Naive thymus-derived CD4-positive, alpha-beta T cell (primary cell): ENCODE measurements around the gene MAP3K2. TPM values are rescaled to one million over a fixed set of nuclear protein-coding genes. Genes with fewer than 3 reads are reported as not detected.

ENCODE experiments used
- ATAC-seq: fragments of 150-1000 bp; cut with Tn5 transposase; 2 replicates; pipeline ENCODE4 v1.10.0; 2021; ENCODE audit warnings: mild to moderate bottlenecking, moderate library complexity
- CTCF ChIA-PET: fragments of 350-600 bp; sonication (Branson Sonifier 250); formaldehyde crosslinking; loops from one replicate; lab custom pipeline; 2021; ENCODE audit warnings: antibody characterized with exemption; lab: Charles Lee
- POLR2A ChIA-PET: fragments of 350-600 bp; sonication (Branson Sonifier 250); formaldehyde crosslinking; loops from one replicate; lab custom pipeline; 2021; ENCODE audit warnings: antibody characterized with exemption, inconsistent platforms; lab: Charles Lee
- DNase-seq, 9 donors: peaks; one replicate each; pipeline versions ENCODE4 v3.0.0 to v3.0.0-alpha.2; 2020 to 2022; ENCODE audit warnings: mixed read lengths in 1 of 9
- H3K27ac ChIP-seq: one replicate; pipeline ENCODE4 v1.7.0; 2013; ENCODE audit warnings: mild to moderate bottlenecking, low read depth, low read length, moderate library complexity
- H3K27me3 ChIP-seq, 2 donors: one replicate each; pipeline ENCODE4 v1.7.0; 2013; ENCODE audit warnings: low read length in 2 of 2, mild to moderate bottlenecking in 2 of 2, moderate library complexity in 2 of 2; ENCODE audit not compliant: control insufficient read depth in 2 of 2, insufficient read depth in 2 of 2
- H3K36me3 ChIP-seq, 3 experiments: 1 replicate in 2 of 3; 2 replicates in 1 of 3; pipeline ENCODE4 v1.7.0; 2013; ENCODE audit warnings: low read length in 3 of 3, mild to moderate bottlenecking in 3 of 3, moderate library complexity in 1 of 3; ENCODE audit not compliant: insufficient read depth in 3 of 3, control insufficient read depth in 2 of 3
- H3K4me1 ChIP-seq, 2 donors: one replicate each; pipeline ENCODE4 v1.7.0; 2013; ENCODE audit warnings: low read length in 2 of 2, mild to moderate bottlenecking in 2 of 2, moderate library complexity in 1 of 2; ENCODE audit not compliant: control insufficient read depth in 2 of 2, insufficient read depth in 2 of 2
- H3K4me3 ChIP-seq: 2 replicates; pipeline ENCODE4 v1.7.0; 2013; ENCODE audit warnings: mild to moderate bottlenecking, low read length
- H3K9me3 ChIP-seq, 3 experiments: 1 replicate in 2 of 3; 2 replicates in 1 of 3; pipeline ENCODE4 v1.7.0; 2013; ENCODE audit warnings: low read length in 3 of 3; ENCODE audit not compliant: control insufficient read depth in 2 of 3
- H3K27ac Mint-ChIP-seq, 9 donors: one replicate each; pipeline ENCODE4 v1.8.0; 2020 to 2022; ENCODE audit warnings: mixed read lengths in 9 of 9, mild to moderate bottlenecking in 8 of 9, moderate library complexity in 5 of 9, inconsistent platforms in 2 of 9
- H3K27me3 Mint-ChIP-seq, 5 donors: one replicate each; pipeline ENCODE4 v1.8.0; 2021 to 2022; ENCODE audit warnings: mixed read lengths in 5 of 5, mild to moderate bottlenecking in 1 of 5
- H3K36me3 Mint-ChIP-seq, 5 donors: one replicate each; pipeline ENCODE4 v1.8.0; 2020 to 2022; ENCODE audit warnings: mixed read lengths in 5 of 5, mild to moderate bottlenecking in 3 of 5, inconsistent platforms in 1 of 5
- H3K4me1 Mint-ChIP-seq, 7 donors: one replicate each; pipeline ENCODE4 v1.8.0; 2020 to 2022; ENCODE audit warnings: mixed read lengths in 7 of 7, mild to moderate bottlenecking in 3 of 7, inconsistent platforms in 1 of 7
- H3K4me3 Mint-ChIP-seq, 10 donors: one replicate each; pipeline ENCODE4 v1.8.0; 2020 to 2022; ENCODE audit warnings: mild to moderate bottlenecking in 10 of 10, mixed read lengths in 10 of 10, moderate library complexity in 6 of 10, inconsistent platforms in 2 of 10
- H3K9me3 Mint-ChIP-seq, 11 donors: one replicate each; pipeline ENCODE4 v1.8.0; 2020 to 2022; ENCODE audit warnings: mixed read lengths in 11 of 11, mild to moderate bottlenecking in 4 of 11, inconsistent platforms in 1 of 11, moderate library complexity in 1 of 11
- intact Hi-C, 2 donors: fragments of 100-400 bp; cut with micrococcal nuclease; formaldehyde crosslinking; loops; one replicate each; pipeline ENCODE4 v1.15.1; 2023
- polyA plus RNA-seq, 2 donors: library from polyadenylated mRNA; unstranded; fragments of 300-500 nt; fragmentation: Illumina TruSeq; gene quantifications; one replicate each; pipeline ENCODE4 v1.2.3, GENCODE V29; 2021
- total RNA-seq, 6 experiments: library from RNA in 5 of 6; stranded (reverse) in 5 of 6; gene quantifications; 1 replicate in 5 of 6; 2 replicates in 1 of 6; pipeline ENCODE4 v1.2.3 and lab custom pipeline; 2021 to 2026

The MAP3K2 gene
- total and polyA plus RNA-seq, 7 experiments from 2014 or later = 41.3 to 111 (median 81.3) TPM

GRCh38 chr2:127407661-127408003 is 19.9 kb upstream of the MAP3K2 start:
- Histone ChIP-seq H3K27ac (no peak overlapping the region), H3K36me3 (no peaks in the 10 kb centered on the region), H3K4me3 (peak overlapping the region; percentile 36), H3K9me3 (no peaks in the 10 kb centered on the region), H3K4me1 (no peaks in the 10 kb centered on the region), H3K27me3 (no peaks in the 10 kb centered on the region)
- ChIA-PET POLR2A (no interaction called here), CTCF (no interaction called here)
- Mint-ChIP-seq H3K36me3 (peaks cover 0 to 6% (median 0%) of the 10 kb centered on the region in 5 donors), H3K4me1 (peaks cover 4 to 26% (median 12%) of the 10 kb centered on the region in 7 donors), H3K27ac (peak overlapping the region in 6 of 9 donors; percentile 8 to 68 (median 40)), H3K4me3 (peak overlapping the region; percentile 61 to 87 (median 74)), H3K27me3 (peaks cover 0 to 9% (median 2%) of the 10 kb centered on the region in 5 donors), H3K9me3 (no peaks in the 10 kb centered on the region)
- ATAC-seq (peak; percentile 55), DNase-seq (no peak)
- intact Hi-C loops = loop anchor here (1.0 kb wide), 2 partner anchors 9 to 19 kb away; no protein-coding TSS in a partner anchor

- DNase-seq (no peak), ATAC-seq (no peak)
- Histone ChIP-seq H3K4me1 (no peaks in the 10 kb centered on the region), H3K4me3 (no peak overlapping the region), H3K36me3 (no peaks in the 10 kb centered on the region), H3K27ac (no peak overlapping the region), H3K9me3 (no peaks in the 10 kb centered on the region), H3K27me3 (no peaks in the 10 kb centered on the region)
- intact Hi-C loops = loop anchor here (1.0 kb wide), 1 partner anchor 9 kb away; no protein-coding TSS in a partner anchor
- POLR2A ChIA-PET = interaction anchor here (1.2 kb wide), 1 partner anchor 43 kb away, joined by 3 read pairs; no protein-coding TSS in a partner anchor
- H3K27ac Mint-ChIP-seq = peak overlapping the region in 3 of 9 donors; percentile 6 to 68 (median 34)
- CTCF ChIA-PET = no interaction called here
- peak overlapping the region; percentile 61 to 87 (median 74) for H3K4me3 Mint-ChIP-seq
- H3K36me3 Mint-ChIP-seq = peaks cover 0 to 6% (median 0%) of the 10 kb centered on the region in 5 donors
- no peaks in the 10 kb centered on the region for H3K9me3 Mint-ChIP-seq
- H3K27me3 Mint-ChIP-seq = peaks cover 0 to 6% (median 4%) of the 10 kb centered on the region in 5 donors
- H3K4me1 Mint-ChIP-seq = peaks cover 4 to 26% (median 12%) of the 10 kb centered on the region in 7 donors
Observed at GRCh38 chr2:127407091-127407490, 19.3 kb upstream of the MAP3K2 start.

- DNase-seq = no peak
- Histone ChIP-seq H3K36me3 (no peaks in the 10 kb centered on the region), H3K4me3 (no peak overlapping the region), H3K9me3 (no peaks in the 10 kb centered on the region), H3K27ac (no peak overlapping the region), H3K4me1 (no peaks in the 10 kb centered on the region), H3K27me3 (no peaks in the 10 kb centered on the region)
- Mint-ChIP-seq H3K4me1 (peaks cover 4 to 20% (median 11%) of the 10 kb centered on the region in 7 donors), H3K27ac (peak overlapping the region in 1 of 9 donors; percentile 38), H3K36me3 (peaks cover 0 to 3% (median 0%) of the 10 kb centered on the region in 5 donors), H3K9me3 (no peaks in the 10 kb centered on the region), H3K4me3 (peak overlapping the region in 4 of 10 donors; percentile 32 to 83 (median 36)), H3K27me3 (peaks cover 0 to 6% (median 4%) of the 10 kb centered on the region in 5 donors)
- ChIA-PET POLR2A (interaction anchor here (1.2 kb wide), 1 partner anchor 43 kb away, joined by 3 read pairs; no protein-coding TSS in a partner anchor), CTCF (no interaction called here)
- ATAC-seq = no peak
- intact Hi-C loops = no loop called here
Observed at GRCh38 chr2:127406454-127406853, 18.7 kb upstream of the MAP3K2 start.

- ChIA-PET CTCF (interaction anchor here (0.6 kb wide), 1 partner anchor 18 kb away, joined by 3 read pairs; no protein-coding TSS in a partner anchor), POLR2A (interaction anchor here (1.0 kb wide), 1 partner anchor 10 kb away, joined by 3 read pairs; no protein-coding TSS in a partner anchor)
- Mint-ChIP-seq H3K36me3 (no peaks in the 10 kb centered on the region), H3K4me3 (no peak overlapping the region), H3K9me3 (no peaks in the 10 kb centered on the region), H3K27ac (no peak overlapping the region), H3K27me3 (peaks cover 0 to 6% (median 4%) of the 10 kb centered on the region in 5 donors), H3K4me1 (peaks cover 0 to 9% (median 5%) of the 10 kb centered on the region in 7 donors)
- ATAC-seq (no peak), DNase-seq (no peak)
- no peaks in the 10 kb centered on the region for H3K4me1 ChIP-seq
- H3K4me3 ChIP-seq = no peak overlapping the region
- intact Hi-C loops = no loop called here
- H3K27ac ChIP-seq = no peak overlapping the region
- H3K27me3 ChIP-seq = no peaks in the 10 kb centered on the region
- no peaks in the 10 kb centered on the region for H3K36me3 ChIP-seq
- H3K9me3 ChIP-seq = no peaks in the 10 kb centered on the region
Observed at GRCh38 chr2:127405255-127405610, 17.5 kb upstream of the MAP3K2 start.

- H3K9me3 Mint-ChIP-seq = no peaks in the 10 kb centered on the region
- Histone ChIP-seq H3K27ac (no peak overlapping the region), H3K36me3 (no peaks in the 10 kb centered on the region), H3K4me3 (no peak overlapping the region), H3K27me3 (no peaks in the 10 kb centered on the region), H3K9me3 (no peaks in the 10 kb centered on the region), H3K4me1 (no peaks in the 10 kb centered on the region)
- CTCF ChIA-PET = interaction anchor here (0.6 kb wide), 2 partner anchors 17 to 198 kb away, joined by 3 read pairs; no protein-coding TSS in a partner anchor
- intact Hi-C loops = no loop called here
- H3K4me3 Mint-ChIP-seq = no peak overlapping the region
- POLR2A ChIA-PET = interaction anchor here (1.0 kb wide), 1 partner anchor 11 kb away, joined by 3 read pairs; no protein-coding TSS in a partner anchor
- ATAC-seq (no peak), DNase-seq (no peak)
- no peaks in the 10 kb centered on the region for H3K36me3 Mint-ChIP-seq
- H3K4me1 Mint-ChIP-seq = peaks cover 0 to 7% (median 5%) of the 10 kb centered on the region in 7 donors
- peaks cover 0 to 6% (median 4%) of the 10 kb centered on the region in 5 donors for H3K27me3 Mint-ChIP-seq
- no peak overlapping the region for H3K27ac Mint-ChIP-seq
Observed at GRCh38 chr2:127404466-127405254, 16.9 kb upstream of the MAP3K2 start.

GRCh38 chr2:127403460-127403859 is 15.7 kb upstream of the MAP3K2 start:
- H3K4me1 ChIP-seq = no peaks in the 10 kb centered on the region
- Mint-ChIP-seq H3K9me3 (no peaks in the 10 kb centered on the region), H3K27ac (no peak overlapping the region), H3K27me3 (peaks cover 0 to 6% (median 4%) of the 10 kb centered on the region in 5 donors), H3K36me3 (no peaks in the 10 kb centered on the region), H3K4me1 (peaks cover 0 to 11% (median 4%) of the 10 kb centered on the region in 7 donors), H3K4me3 (no peak overlapping the region)
- ATAC-seq (no peak), DNase-seq (no peak)
- no peaks in the 10 kb centered on the region for H3K27me3 ChIP-seq
- intact Hi-C loops = no loop called here
- H3K36me3 ChIP-seq = no peaks in the 10 kb centered on the region
- no peak overlapping the region for H3K4me3 ChIP-seq
- no peak overlapping the region for H3K27ac ChIP-seq
- no peaks in the 10 kb centered on the region for H3K9me3 ChIP-seq
- CTCF ChIA-PET = no interaction called here
- POLR2A ChIA-PET = no interaction called here
